ENCODE data around the gene IRF2. TPM values are rescaled to one million over a fixed set of nuclear protein-coding genes. Genes with fewer than 3 reads are reported as not detected.
"Not testable (repeated sequence)": the region's sequence is repeated elsewhere in the genome, so short reads cannot be mapped to it uniquely, and the experiment has no call there.

The IRF2 gene
- polyA plus RNA-seq, 1 donor (not counting 4 experiments of a cell fraction or from before 2014, with no cell fraction given), result 23.8 TPM

DNA sequence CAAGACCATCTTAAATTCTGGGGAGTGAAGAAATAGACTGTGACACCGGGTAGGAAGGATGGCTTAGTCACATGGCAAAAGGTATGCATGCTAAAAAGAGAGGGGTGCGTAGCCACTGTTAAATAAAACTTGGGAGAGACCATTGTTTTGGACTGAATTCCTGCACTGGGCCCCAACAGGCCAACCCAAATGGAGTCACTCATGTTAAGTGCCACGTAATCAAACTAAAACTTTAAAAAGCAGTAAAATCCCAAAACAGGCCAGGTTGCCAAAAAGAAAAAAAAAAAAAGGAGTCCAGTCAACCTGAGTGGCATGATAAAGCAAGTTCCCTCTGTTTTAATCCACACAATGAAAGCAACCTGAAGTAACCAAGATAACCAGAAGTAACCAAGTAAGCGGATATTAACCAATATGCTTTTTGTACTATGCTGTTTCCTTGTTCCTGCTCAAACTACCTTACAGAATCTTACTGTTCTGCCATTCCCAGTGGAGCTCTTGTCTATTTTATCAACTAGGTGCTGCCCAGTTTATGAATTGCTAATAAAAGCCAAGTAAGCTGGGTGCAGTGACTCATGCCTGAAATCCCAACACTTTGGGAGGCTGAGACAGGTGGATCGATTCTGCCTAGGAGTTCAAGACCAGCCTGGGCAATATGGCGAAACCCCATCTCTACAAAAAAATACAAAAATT, 132.0 kb downstream of the IRF2 start:
- Histone ChIP-seq H4K20me1 (ENCODE audit: control insufficient read depth, extremely low read depth, insufficient read depth, low read length) (no peaks in the 10 kb centered on the region), H3K36me3 (ENCODE audit: control insufficient read depth in 2 of 2, extremely low read depth in 1 of 2, insufficient read depth in 2 of 2, low read length in 2 of 2) (no peaks in the 10 kb centered on the region), H3K9me3 (ENCODE audit: control insufficient read depth, low read depth, low read length) (no peaks in the 10 kb centered on the region), H3K27me3 (ENCODE audit: control insufficient read depth, extremely low read depth, insufficient read depth, low read length) (no peaks in the 10 kb centered on the region), H3K9ac (ENCODE audit: control insufficient read depth, extremely low read depth, insufficient read depth, low read length) (no peak overlapping the region), H3K79me2 (ENCODE audit: control insufficient read depth, insufficient read depth, low read length) (no peaks in the 10 kb centered on the region), H3K9me1 (ENCODE audit: control insufficient read depth, extremely low read depth, insufficient read depth, low read length) (no peaks in the 10 kb centered on the region), H3K4me1 (ENCODE audit: control insufficient read depth, extremely low read depth, insufficient read depth, low read length) (peaks cover 11% of the 10 kb centered on the region), H3K27ac (ENCODE audit: control insufficient read depth, insufficient read depth, low read length) (no peak overlapping the region), H3K4me2 (ENCODE audit: control insufficient read depth, extremely low read depth, insufficient read depth, low read depth, low read length) (no peak overlapping the region), H3K4me3 (ENCODE audit: control insufficient read depth in 2 of 3, extremely low read depth in 1 of 3, insufficient read depth in 2 of 3, low read depth in 1 of 3, low read length in 3 of 3) (no peak overlapping the region), H2AFZ (ENCODE audit: control insufficient read depth, low read length) (no peak overlapping the region)
- no peak for DNase-seq (ENCODE audit: low read depth, low spot score)
- FAIRE-seq, result no peak
- TF ChIP-seq, protein P1, sequence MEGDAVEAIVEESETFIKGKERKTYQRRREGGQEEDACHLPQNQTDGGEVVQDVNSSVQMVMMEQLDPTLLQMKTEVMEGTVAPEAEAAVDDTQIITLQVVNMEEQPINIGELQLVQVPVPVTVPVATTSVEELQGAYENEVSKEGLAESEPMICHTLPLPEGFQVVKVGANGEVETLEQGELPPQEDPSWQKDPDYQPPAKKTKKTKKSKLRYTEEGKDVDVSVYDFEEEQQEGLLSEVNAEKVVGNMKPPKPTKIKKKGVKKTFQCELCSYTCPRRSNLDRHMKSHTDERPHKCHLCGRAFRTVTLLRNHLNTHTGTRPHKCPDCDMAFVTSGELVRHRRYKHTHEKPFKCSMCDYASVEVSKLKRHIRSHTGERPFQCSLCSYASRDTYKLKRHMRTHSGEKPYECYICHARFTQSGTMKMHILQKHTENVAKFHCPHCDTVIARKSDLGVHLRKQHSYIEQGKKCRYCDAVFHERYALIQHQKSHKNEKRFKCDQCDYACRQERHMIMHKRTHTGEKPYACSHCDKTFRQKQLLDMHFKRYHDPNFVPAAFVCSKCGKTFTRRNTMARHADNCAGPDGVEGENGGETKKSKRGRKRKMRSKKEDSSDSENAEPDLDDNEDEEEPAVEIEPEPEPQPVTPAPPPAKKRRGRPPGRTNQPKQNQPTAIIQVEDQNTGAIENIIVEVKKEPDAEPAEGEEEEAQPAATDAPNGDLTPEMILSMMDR (optimal IDR thresholded peaks at IDR 0.05 in 1 of 3, IDR thresholded peaks at IDR 0.05 in 1 of 3, conservative IDR thresholded peaks at IDR 0.05 in 1 of 3; ENCODE audit: extremely low read depth in 1 of 3, insufficient read depth in 2 of 3, low read length in 3 of 3), result no peak
- TF ChIP-seq EZH2 (IDR thresholded peaks at IDR 0.05; ENCODE audit: low read length), result no peak
- dilution Hi-C loops (cut with MboI; ENCODE audit: extremely low pct_ligation_motif_present, low sequenced_read_pairs), result no loop called here

DNA sequence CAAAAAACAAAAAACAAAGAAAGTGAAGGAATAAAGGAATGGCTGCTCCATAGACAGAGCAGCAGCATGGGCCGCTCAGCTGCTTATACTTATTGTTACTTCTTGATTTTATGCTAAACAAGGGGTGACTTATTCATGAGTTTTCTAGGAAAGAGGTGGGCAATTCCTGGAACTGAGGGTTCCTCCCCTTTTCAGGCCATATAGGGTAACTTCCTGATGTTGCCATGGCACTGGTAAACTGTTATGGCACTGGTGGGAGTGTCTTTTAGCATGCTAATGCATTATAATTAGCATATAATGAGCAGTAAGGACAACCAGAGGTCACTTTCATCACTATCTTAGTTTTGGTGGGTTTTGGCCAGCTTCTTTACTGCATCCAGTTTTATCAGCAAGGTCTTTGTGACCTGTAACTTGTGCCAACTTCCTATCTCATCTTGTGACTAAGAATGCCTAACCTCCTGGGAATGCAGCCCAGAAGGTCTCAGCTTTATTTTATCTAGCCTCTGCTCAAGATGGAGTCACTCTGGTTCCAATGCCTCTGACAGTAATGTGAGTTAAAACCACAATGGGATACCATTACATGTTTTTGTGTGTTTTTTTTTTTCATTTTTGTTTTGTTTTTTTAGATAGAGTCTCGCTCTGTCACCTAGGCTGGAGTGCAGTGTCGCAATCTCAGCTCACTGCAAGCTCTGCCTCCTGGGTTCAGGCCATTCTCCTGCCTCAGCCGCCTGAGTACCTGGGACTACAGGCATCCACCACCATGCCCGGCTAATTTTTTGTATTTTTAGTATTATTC, 134.8 kb downstream of the IRF2 start:
- H3K4me1 ChIP-seq (ENCODE audit: control insufficient read depth, extremely low read depth, insufficient read depth, low read length); H2AFZ ChIP-seq (ENCODE audit: control insufficient read depth, low read length); H3K27me3 ChIP-seq (ENCODE audit: control insufficient read depth, extremely low read depth, insufficient read depth, low read length); H3K36me3 ChIP-seq (ENCODE audit: control insufficient read depth in 2 of 2, extremely low read depth in 1 of 2, insufficient read depth in 2 of 2, low read length in 2 of 2); DNase-seq (ENCODE audit: low read depth, low spot score); H3K9me3 ChIP-seq (ENCODE audit: control insufficient read depth, low read depth, low read length); FAIRE-seq; H3K9ac ChIP-seq (ENCODE audit: control insufficient read depth, extremely low read depth, insufficient read depth, low read length); H3K9me1 ChIP-seq (ENCODE audit: control insufficient read depth, extremely low read depth, insufficient read depth, low read length); H3K4me2 ChIP-seq (ENCODE audit: control insufficient read depth, extremely low read depth, insufficient read depth, low read depth, low read length); H3K4me3 ChIP-seq (ENCODE audit: control insufficient read depth in 2 of 3, extremely low read depth in 1 of 3, insufficient read depth in 2 of 3, low read depth in 1 of 3, low read length in 3 of 3); H3K79me2 ChIP-seq (ENCODE audit: control insufficient read depth, insufficient read depth, low read length); H4K20me1 ChIP-seq (ENCODE audit: control insufficient read depth, extremely low read depth, insufficient read depth, low read length); dilution Hi-C loops (cut with MboI; ENCODE audit: extremely low pct_ligation_motif_present, low sequenced_read_pairs); H3K27ac ChIP-seq (ENCODE audit: control insufficient read depth, insufficient read depth, low read length): not testable (repeated sequence)
